GM21576 (cell line): ENCODE data around the gene TULP4.
A peak's percentile ranks its signal among the peaks of the same experiment; 100 is the strongest.

Experiments used
- ATAC-seq: cut with Tn5 transposase; IDR thresholded peaks from one replicate; pipeline ENCODE4 v1.9.1; 2021; ENCODE audit warnings: mild to moderate bottlenecking, moderate library complexity; ENCODE audit not compliant: unreplicated experiment

The TULP4 gene

DNA sequence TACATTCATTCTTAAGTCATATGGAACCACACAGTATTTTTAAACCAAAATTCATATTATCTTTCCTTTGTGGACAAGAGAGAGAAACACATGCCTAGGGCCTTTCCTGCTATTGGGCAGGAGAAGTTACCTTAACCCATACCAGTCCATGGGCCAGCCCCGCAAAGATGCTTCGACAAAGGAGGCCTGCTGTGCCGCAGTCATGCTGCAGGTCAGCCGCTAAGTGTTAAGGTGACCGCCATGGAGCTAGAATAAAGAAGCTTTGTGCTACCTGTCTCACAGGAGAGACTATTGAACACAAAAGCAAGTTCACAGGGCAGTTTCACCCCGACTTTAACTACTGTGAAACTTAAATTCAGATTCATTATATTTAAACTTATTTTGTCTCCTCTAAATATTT lies 185.4 kb downstream of the TULP4 start:
- ATAC-seq, result no peak

GRCh38 chr6:158498362-158498761 lies 186.1 kb downstream of the TULP4 start:
- ATAC-seq, result no peak

DNA sequence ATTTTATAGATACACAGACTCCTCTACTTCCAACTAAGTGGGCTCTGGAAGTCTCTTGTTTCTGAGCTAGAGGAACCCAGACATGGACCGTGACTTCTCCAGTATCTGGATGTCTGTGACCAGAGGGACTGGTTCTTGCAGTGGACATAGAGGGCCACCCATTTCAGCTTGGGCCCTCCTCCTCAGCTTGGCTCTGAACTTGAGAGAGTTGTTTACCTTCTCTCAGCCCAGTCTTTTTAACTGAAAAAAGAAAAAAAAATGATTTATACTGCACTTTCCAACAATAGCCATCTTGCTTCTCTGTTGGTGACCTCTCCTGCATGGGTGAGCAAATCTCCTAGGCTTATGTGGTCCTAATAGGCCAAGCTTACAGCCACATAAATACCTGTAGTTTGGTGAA lies 187.3 kb downstream of the TULP4 start:
- ATAC-seq, result no peak

DNA sequence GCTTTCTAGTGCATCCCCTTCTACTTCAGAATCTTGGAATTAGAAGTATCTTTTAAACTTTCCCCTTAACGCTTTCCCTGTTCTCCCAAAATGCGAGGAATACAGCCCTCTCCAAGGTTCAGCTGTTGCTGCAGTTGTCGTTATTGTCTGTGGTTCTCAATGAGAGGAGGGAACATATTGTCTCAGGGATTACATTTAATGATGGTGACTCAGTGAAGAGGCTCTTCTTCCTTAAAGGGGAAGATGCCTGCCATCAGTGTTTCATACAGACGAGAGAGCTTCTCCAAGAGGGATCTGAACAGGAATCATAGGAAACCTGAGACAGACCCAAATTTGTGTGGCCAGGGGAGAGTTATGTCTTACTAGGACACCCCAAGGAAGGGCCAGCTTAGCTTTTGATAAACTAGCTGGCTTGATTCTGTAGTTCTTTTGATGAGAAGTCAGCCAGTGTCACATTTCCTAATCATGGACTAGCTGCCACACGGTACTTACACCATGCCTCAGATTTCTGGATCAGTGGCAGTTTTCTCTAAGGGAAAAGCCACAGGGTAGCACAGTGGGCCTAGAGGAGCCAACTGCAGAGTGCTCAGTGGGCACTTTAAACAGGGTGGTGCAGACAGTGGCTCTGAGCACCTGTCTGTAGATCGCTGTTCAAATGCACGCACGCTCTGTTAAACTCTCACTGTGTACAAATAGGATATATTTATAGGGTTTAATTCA lies 187.9 kb downstream of the TULP4 start:
- ATAC-seq, result no peak

- no peak for ATAC-seq
Observed at GRCh38 chr6:158501360-158502262, 189.3 kb downstream of the TULP4 start.

DNA sequence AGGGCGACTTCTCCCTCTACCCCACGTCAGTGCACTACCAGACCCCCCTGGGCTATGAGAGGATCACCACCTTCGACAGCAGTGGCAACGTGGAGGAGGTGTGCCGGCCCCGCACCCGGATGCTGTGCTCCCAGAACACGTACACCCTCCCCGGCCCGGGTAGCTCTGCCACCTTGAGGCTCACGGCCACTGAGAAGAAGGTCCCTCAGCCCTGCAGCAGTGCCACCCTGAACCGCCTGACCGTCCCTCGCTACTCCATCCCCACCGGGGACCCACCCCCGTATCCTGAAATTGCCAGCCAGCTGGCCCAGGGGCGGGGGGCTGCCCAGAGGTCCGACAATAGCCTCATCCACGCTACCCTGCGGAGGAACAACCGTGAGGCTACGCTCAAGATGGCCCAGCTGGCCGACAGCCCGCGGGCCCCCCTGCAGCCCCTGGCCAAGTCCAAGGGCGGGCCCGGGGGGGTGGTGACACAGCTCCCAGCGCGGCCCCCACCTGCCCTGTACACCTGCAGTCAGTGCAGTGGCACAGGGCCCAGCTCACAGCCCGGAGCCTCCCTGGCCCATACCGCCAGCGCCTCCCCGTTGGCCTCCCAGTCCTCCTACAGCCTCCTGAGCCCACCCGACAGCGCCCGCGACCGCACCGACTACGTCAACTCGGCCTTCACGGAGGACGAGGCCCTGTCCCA lies 190.1 kb downstream of the TULP4 start:
- no peak for ATAC-seq

DNA sequence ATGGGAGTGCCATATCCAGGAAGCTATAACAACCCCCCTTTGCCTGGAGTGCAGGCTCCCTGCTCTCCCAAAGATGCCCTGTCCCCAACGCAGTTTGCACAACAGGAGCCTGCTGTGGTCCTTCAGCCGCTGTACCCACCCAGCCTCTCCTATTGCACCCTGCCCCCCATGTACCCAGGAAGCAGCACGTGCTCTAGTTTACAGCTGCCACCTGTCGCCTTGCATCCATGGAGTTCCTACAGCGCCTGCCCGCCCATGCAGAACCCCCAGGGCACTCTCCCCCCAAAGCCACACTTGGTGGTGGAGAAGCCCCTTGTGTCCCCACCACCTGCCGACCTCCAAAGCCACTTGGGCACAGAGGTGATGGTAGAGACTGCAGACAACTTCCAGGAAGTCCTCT lies 191.0 kb downstream of the TULP4 start:
- no peak for ATAC-seq

DNA sequence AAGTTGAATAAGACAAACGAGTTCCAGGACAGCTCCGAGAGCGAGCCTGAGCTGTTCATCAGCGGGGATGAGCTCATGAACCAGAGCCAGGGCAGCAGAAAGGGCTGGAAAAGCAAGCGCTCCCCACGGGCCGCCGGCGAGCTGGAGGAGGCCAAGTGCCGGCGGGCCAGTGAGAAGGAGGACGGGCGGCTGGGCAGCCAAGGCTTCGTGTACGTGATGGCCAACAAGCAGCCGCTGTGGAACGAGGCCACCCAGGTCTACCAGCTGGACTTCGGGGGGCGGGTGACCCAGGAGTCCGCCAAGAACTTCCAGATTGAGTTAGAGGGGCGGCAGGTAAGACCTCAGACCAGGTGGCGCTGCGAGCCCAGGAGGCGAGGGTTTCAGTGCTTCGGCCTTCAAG lies 191.6 kb downstream of the TULP4 start:
- ATAC-seq, result no peak

DNA sequence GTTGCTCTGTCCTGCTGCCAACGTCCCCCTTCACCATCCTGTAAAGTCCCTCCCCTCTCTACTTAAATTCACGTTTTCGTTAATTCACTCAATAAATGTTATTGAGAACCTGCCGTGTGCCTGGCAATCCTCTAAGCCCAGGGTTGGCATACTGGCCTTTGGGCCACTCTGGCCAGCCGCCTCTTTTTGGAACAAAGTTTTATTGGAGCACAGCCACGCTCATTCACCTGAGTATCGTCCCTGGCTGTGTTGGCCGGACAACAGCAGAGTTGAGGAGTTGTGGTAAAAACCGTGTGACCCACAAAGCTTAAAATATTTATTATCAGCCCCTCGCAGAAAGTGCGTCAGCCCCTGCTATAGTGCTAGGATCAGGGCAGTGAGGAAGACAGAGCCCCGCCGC lies 192.9 kb downstream of the TULP4 start:
- no peak for ATAC-seq

GRCh38 chr6:158506601-158507000 lies 194.3 kb downstream of the TULP4 start:
- ATAC-seq, result no peak

DNA sequence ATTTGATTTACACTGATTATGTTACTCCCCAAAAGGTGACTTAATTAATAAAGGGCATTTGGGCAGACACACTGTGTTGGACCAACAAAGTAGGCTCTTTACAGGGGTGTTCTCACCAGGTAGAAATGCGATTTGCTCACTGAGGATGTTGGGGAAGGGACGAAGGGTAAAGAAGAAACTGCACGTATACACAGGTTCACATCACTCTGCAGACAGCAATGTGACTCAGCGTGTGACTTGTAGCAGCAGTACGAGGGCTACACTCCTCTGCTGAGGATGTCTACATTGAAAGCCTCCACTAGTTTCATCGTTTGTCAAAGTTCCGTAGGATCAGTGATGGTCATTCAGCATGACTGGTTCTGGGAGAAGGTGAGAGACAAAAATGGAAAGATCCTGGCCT lies 194.9 kb downstream of the TULP4 start:
- ATAC-seq, result no peak

- no peak for ATAC-seq
Observed at GRCh38 chr6:158508450-158508849, 196.2 kb downstream of the TULP4 start.

DNA sequence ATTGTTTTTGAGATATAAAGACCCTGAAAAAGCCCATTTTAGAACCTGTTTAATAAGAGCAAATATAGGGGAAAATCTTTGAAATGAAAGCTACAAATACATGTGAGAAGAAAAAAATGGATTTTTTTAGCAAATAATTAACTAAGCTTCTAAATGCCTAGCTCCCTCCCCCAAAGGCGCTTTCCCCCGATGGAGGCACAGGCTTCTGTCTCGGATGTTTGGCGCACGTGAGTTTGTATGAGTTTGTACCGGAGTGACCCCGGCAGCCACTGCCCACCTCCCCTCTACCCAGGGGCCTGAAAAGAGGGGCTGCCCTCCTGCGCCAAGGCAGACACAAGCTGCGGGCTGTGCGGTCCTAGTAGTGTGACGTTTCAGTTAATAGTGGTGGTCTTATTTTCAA lies 197.2 kb downstream of the TULP4 start:
- ATAC-seq, result no peak

GRCh38 chr6:158512809-158513208 lies 200.5 kb downstream of the TULP4 start:
- ATAC-seq, result no peak

DNA sequence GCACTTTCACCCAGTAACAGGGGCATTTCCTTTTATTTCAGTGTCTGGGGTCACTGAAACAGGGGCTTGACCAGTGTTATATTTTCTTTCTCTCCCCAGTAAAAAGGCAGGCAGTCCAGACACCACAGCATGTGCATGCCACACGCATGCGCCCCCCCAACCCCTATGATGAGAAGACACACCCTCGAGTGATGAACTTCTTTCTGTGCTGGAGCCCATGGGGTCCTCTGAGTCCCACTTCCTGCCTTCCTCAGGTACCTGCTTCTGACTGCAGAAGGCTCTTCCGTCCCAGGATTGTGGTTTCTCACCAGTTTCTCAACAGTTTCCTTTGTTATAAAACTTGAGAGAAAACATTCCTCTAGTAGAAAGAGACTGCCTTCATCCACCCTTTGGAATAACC lies 201.9 kb downstream of the TULP4 start:
- no peak for ATAC-seq

DNA sequence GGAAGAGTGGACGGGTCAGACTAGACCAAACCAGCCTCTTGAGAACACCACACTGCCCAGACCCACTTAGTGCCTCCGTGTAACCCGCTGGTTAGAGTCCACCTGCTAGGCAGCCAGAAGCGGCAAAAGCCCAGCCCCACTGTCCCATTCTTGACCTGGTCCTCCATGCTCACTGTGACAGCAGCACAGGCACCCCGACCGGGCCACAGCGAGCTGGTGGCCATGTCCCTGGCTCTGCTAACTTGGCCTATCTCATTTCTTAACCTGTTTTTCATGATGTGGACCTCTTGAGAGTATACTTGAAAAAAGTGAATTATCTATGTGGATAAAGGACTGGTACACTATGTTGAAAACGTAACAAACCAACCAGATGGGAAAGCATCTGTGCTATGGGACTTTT lies 202.7 kb downstream of the TULP4 start:
- no peak for ATAC-seq

- ATAC-seq, result no peak
Observed at GRCh38 chr6:158516098-158516497, 203.8 kb downstream of the TULP4 start.

- ATAC-seq, result no peak
Observed at GRCh38 chr6:158517038-158517437, 204.8 kb downstream of the TULP4 start.

DNA sequence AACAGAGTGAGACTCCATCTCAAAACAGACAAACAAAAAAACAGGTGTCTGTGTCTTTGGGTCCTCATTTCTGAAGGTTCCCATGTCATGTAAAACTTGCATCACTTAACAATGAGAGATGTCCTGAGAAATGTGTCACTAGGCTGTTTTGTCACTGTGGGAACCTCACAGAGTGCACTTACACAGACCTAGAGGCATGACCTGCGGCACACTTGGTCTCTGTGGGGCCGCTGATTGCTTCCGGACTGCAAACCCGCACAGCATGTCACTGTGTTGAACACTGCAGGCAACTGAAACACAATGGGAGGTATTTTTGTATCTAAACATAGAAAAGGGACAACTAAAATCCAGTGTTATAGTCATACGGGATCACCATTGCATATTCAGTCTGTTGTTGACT lies 205.3 kb downstream of the TULP4 start:
- no peak for ATAC-seq

DNA sequence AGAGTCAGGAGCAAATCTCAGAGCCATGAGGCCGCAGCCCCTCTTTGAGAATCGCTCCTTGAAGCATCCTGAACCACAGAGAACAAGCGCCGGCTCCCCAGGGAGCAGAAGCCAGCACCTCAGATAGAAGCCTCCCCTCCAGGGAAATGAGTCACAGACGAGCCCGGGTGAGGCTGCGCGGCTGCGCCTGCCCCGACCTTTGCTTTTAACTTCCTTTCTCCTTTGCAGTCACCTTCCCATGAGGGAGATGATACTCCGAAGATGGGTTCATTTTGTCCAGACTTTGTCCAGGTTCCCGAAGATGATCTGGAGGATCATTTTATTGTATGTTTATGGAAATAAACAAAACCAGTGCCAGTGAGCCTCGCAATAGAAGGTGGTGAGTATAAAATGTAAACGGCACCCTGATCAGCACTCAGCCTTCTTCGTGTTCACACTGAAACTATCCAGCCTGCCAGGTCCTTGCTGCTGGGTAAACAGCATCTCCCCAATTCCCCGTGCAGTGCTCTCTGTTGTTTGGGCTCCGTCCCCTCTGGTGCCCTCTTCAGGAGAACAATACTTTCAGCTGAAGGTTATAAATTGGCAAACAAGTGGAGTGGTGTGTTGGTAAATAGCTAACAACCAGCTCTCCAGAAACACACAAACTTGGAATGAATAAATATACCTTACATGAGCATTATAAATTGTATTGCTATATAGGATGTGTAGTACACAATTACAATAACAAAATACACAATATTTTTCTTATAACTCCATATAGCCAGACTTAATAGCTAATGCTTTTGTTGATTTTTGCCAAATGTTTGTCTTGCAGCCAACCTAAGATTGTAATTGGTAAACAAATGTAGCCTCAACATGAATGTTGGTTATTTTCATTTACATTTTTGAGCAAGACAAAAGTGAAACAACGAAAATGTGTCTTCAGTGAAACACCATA lies 206.2 kb downstream of the TULP4 start:
- ATAC-seq, result peak; percentile 71

DNA sequence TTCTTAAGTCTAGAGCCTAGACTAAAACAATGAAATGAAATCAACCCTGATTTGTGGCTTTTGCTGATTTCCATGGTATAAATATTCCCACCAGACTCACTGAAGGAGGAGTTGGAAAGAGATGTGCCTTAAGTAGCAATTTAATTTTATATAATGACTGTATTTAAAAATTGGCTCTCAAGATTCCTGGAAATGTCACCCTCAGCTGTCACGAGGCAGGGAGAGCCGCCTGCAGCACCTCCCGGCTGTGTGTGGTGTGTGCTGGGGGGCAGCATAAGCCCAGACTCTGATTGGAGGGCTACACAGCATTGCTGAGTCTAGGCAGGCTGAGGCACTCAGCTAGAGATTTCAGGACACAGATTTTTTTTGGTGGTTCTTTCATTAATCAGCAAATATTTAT lies 207.0 kb downstream of the TULP4 start:
- no peak for ATAC-seq
